ENCODE data around the gene PRG3. TPM values are rescaled to one million over a fixed set of nuclear protein-coding genes. Genes with fewer than 3 reads are reported as not detected.

PRG3 gene
- not detected for polyA plus RNA-seq (2013, experiment 1 of 2)
- polyA plus RNA-seq (2013, experiment 2 of 2), result not detected

- Histone ChIP-seq H3K18ac (ENCODE audit: low read depth in 1 of 2, low read length in 2 of 2) (no peak within 1 kb of the TSS), H4K8ac (ENCODE audit: low read length) (no peak within 1 kb of the TSS), H2BK12ac (ENCODE audit: low read length in 2 of 2) (no peak within 1 kb of the TSS), H3K23ac (ENCODE audit: low read length in 2 of 2) (no peak within 1 kb of the TSS), H3K4ac (ENCODE audit: low read depth in 1 of 2, low read length in 2 of 2) (no peak within 1 kb of the TSS), H3K27ac (ENCODE audit: low read length, poor library complexity, severe bottlenecking) (no peak within 1 kb of the TSS), H3K14ac (ENCODE audit: low read length in 2 of 2) (no peak within 1 kb of the TSS), H3K4me1 (ENCODE audit: control insufficient read depth, insufficient read depth, low read depth, low read length) (no peaks in the 10 kb centered on the region), H3K36me3 (ENCODE audit: control insufficient read depth in 1 of 2, insufficient read depth in 2 of 2, low read depth in 1 of 2, low read length in 2 of 2) (no peaks in the 10 kb centered on the region), H2BK120ac (ENCODE audit: low read depth, low read length) (no peak within 1 kb of the TSS), H2BK5ac (ENCODE audit: low read depth, low read length, poor library complexity, severe bottlenecking) (no peak within 1 kb of the TSS), H3K4me2 (ENCODE audit: low read length, poor library complexity, severe bottlenecking) (no peak within 1 kb of the TSS), H4K91ac (ENCODE audit: low read length) (no peak within 1 kb of the TSS), H3K79me1 (replicated peaks; ENCODE audit: low read length, poor library complexity, severe bottlenecking) (no peaks in the 10 kb centered on the region), H3K9me3 (ENCODE audit: control insufficient read depth, low read length) (no peaks in the 10 kb centered on the region), H2AFZ (ENCODE audit: low read depth, low read length) (no peak within 1 kb of the TSS), H2AK5ac (ENCODE audit: low read length, severe bottlenecking) (no peak within 1 kb of the TSS), H2BK15ac (ENCODE audit: low read depth, poor library complexity, severe bottlenecking) (no peak within 1 kb of the TSS), H3K27me3 (ENCODE audit: control insufficient read depth in 1 of 2, insufficient read depth in 1 of 2, low read length in 2 of 2) (peaks cover 0 to 40% of the 10 kb centered on the region in 2 experiments), H3K4me3 (ENCODE audit: insufficient read depth in 1 of 2, low read depth in 1 of 2, low read length in 2 of 2) (no peak within 1 kb of the TSS), H3K9ac (ENCODE audit: low read length) (no peak within 1 kb of the TSS)
- no peak for DNase-seq
- WGBS, result 66% methylated on average over 2 of the region's 2 CpGs
These were observed at the start of gene PRG3 for GRCh38 chr11:57380975-57381374. Gene PRG3, minus strand, starts transcription at chr11:57381150. Its CDS starts 442 bp downstream, at chr11:57380708.

GRCh38 chr11:57429946-57430345 lies 49.0 kb upstream of the PRG3 start:
- Histone ChIP-seq H4K91ac (ENCODE audit: low read length) (no peak overlapping the region), H3K18ac (ENCODE audit: low read depth in 1 of 2, low read length in 2 of 2) (no peak overlapping the region), H3K79me1 (replicated peaks; ENCODE audit: low read length, poor library complexity, severe bottlenecking) (no peaks in the 10 kb centered on the region), H2AK5ac (ENCODE audit: low read length, severe bottlenecking) (no peak overlapping the region), H2BK12ac (ENCODE audit: low read length in 2 of 2) (no peak overlapping the region), H2AFZ (ENCODE audit: low read depth, low read length) (no peak overlapping the region), H4K8ac (ENCODE audit: low read length) (no peak overlapping the region), H3K4me3 (ENCODE audit: insufficient read depth in 1 of 2, low read depth in 1 of 2, low read length in 2 of 2) (no peak overlapping the region), H3K27ac (ENCODE audit: low read length, poor library complexity, severe bottlenecking) (no peak overlapping the region), H2BK5ac (ENCODE audit: low read depth, low read length, poor library complexity, severe bottlenecking) (no peak overlapping the region), H3K4me2 (ENCODE audit: low read length, poor library complexity, severe bottlenecking) (no peak overlapping the region), H2BK15ac (ENCODE audit: low read depth, poor library complexity, severe bottlenecking) (no peak overlapping the region), H3K4me1 (ENCODE audit: control insufficient read depth, insufficient read depth, low read depth, low read length) (peaks cover 24% of the 10 kb centered on the region), H3K9ac (ENCODE audit: low read length) (no peak overlapping the region), H2BK120ac (ENCODE audit: low read depth, low read length) (no peak overlapping the region), H3K14ac (ENCODE audit: low read length in 2 of 2) (no peak overlapping the region), H3K27me3 (ENCODE audit: control insufficient read depth in 1 of 2, insufficient read depth in 1 of 2, low read length in 2 of 2) (no peaks in the 10 kb centered on the region), H3K23ac (ENCODE audit: low read length in 2 of 2) (no peak overlapping the region), H3K4ac (ENCODE audit: low read depth in 1 of 2, low read length in 2 of 2) (no peak overlapping the region), H3K9me3 (ENCODE audit: control insufficient read depth, low read length) (no peaks in the 10 kb centered on the region), H3K36me3 (ENCODE audit: control insufficient read depth in 1 of 2, insufficient read depth in 2 of 2, low read depth in 1 of 2, low read length in 2 of 2) (peaks cover 0 to 15% of the 10 kb centered on the region in 2 experiments)
- DNase-seq, result no peak
- 33% methylated on average over 1 of the region's 4 CpGs for WGBS

- H3K4me1 ChIP-seq (ENCODE audit: control insufficient read depth, insufficient read depth, low read depth, low read length), result peaks cover 31% of the 10 kb centered on the region
- H3K23ac ChIP-seq (ENCODE audit: low read length in 2 of 2), result no peak overlapping the region
- H4K91ac ChIP-seq (ENCODE audit: low read length), result no peak overlapping the region
- H3K14ac ChIP-seq (ENCODE audit: low read length in 2 of 2), result no peak overlapping the region
- no peak overlapping the region for H3K4me2 ChIP-seq (ENCODE audit: low read length, poor library complexity, severe bottlenecking)
- no peak overlapping the region for H2BK120ac ChIP-seq (ENCODE audit: low read depth, low read length)
- H2BK5ac ChIP-seq (ENCODE audit: low read depth, low read length, poor library complexity, severe bottlenecking), result no peak overlapping the region
- H3K18ac ChIP-seq (ENCODE audit: low read depth in 1 of 2, low read length in 2 of 2), result no peak overlapping the region
- H3K9me3 ChIP-seq (ENCODE audit: control insufficient read depth, low read length), result no peaks in the 10 kb centered on the region
- H2AFZ ChIP-seq (ENCODE audit: low read depth, low read length), result no peak overlapping the region
- peak overlapping the region; percentile 96 for H3K9ac ChIP-seq (ENCODE audit: low read length)
- no peak overlapping the region for H2BK12ac ChIP-seq (ENCODE audit: low read length in 2 of 2)
- DNase-seq, result no peak
- H3K79me1 ChIP-seq (replicated peaks; ENCODE audit: low read length, poor library complexity, severe bottlenecking), result no peaks in the 10 kb centered on the region
- no peak overlapping the region for H4K8ac ChIP-seq (ENCODE audit: low read length)
- H3K4me3 ChIP-seq (ENCODE audit: insufficient read depth in 1 of 2, low read depth in 1 of 2, low read length in 2 of 2), result no peak overlapping the region
- H3K4ac ChIP-seq (ENCODE audit: low read depth in 1 of 2, low read length in 2 of 2), result no peak overlapping the region
- H2AK5ac ChIP-seq (ENCODE audit: low read length, severe bottlenecking), result no peak overlapping the region
- H3K36me3 ChIP-seq (ENCODE audit: control insufficient read depth in 1 of 2, insufficient read depth in 2 of 2, low read depth in 1 of 2, low read length in 2 of 2), result peaks cover 0 to 24% of the 10 kb centered on the region in 2 experiments
- H3K27ac ChIP-seq (ENCODE audit: low read length, poor library complexity, severe bottlenecking), result no peak overlapping the region
- no peak overlapping the region for H2BK15ac ChIP-seq (ENCODE audit: low read depth, poor library complexity, severe bottlenecking)
- no peaks in the 10 kb centered on the region for H3K27me3 ChIP-seq (ENCODE audit: control insufficient read depth in 1 of 2, insufficient read depth in 1 of 2, low read length in 2 of 2)
- WGBS, result 87% methylated on average over 5 of the region's 5 CpGs
These were observed 47.7 kb upstream of the PRG3 start for GRCh38 chr11:57428643-57429042.

- Histone ChIP-seq H4K91ac (ENCODE audit: low read length) (no peak overlapping the region), H3K27ac (ENCODE audit: low read length, poor library complexity, severe bottlenecking) (no peak overlapping the region), H2BK5ac (ENCODE audit: low read depth, low read length, poor library complexity, severe bottlenecking) (no peak overlapping the region), H3K9ac (ENCODE audit: low read length) (peak overlapping the region; percentile 96), H4K8ac (ENCODE audit: low read length) (peak overlapping the region; percentile 21), H2BK12ac (ENCODE audit: low read length in 2 of 2) (no peak overlapping the region), H3K4ac (ENCODE audit: low read depth in 1 of 2, low read length in 2 of 2) (no peak overlapping the region), H3K27me3 (ENCODE audit: control insufficient read depth in 1 of 2, insufficient read depth in 1 of 2, low read length in 2 of 2) (no peaks in the 10 kb centered on the region), H2BK120ac (ENCODE audit: low read depth, low read length) (no peak overlapping the region), H2AFZ (ENCODE audit: low read depth, low read length) (no peak overlapping the region), H3K4me2 (ENCODE audit: low read length, poor library complexity, severe bottlenecking) (no peak overlapping the region), H3K23ac (ENCODE audit: low read length in 2 of 2) (no peak overlapping the region), H3K79me1 (replicated peaks; ENCODE audit: low read length, poor library complexity, severe bottlenecking) (peaks cover 3% of the 10 kb centered on the region), H3K4me3 (ENCODE audit: insufficient read depth in 1 of 2, low read depth in 1 of 2, low read length in 2 of 2) (peak overlapping the region in 1 of 2 experiments; percentile 86), H2BK15ac (ENCODE audit: low read depth, poor library complexity, severe bottlenecking) (no peak overlapping the region), H3K4me1 (ENCODE audit: control insufficient read depth, insufficient read depth, low read depth, low read length) (peaks cover 33% of the 10 kb centered on the region), H2AK5ac (ENCODE audit: low read length, severe bottlenecking) (no peak overlapping the region), H3K18ac (ENCODE audit: low read depth in 1 of 2, low read length in 2 of 2) (no peak overlapping the region), H3K9me3 (ENCODE audit: control insufficient read depth, low read length) (no peaks in the 10 kb centered on the region), H3K36me3 (ENCODE audit: control insufficient read depth in 1 of 2, insufficient read depth in 2 of 2, low read depth in 1 of 2, low read length in 2 of 2) (peaks cover 0 to 34% of the 10 kb centered on the region in 2 experiments), H3K14ac (ENCODE audit: low read length in 2 of 2) (no peak overlapping the region)
- WGBS, result 89% methylated on average over 6 of the region's 8 CpGs
- DNase-seq, result no peak
These were observed 46.8 kb upstream of the PRG3 start for GRCh38 chr11:57427727-57428082.
